Cerebellar nuclear complex (tissue), 1 donor: Measurements from ENCODE around the gene SCRN2.

Experiments
- DNase-seq, 2 experiments: peaks; one replicate each; lab custom pipeline; 2025; lab: John Stamatoyannopoulos, UW

The SCRN2 gene

DNA sequence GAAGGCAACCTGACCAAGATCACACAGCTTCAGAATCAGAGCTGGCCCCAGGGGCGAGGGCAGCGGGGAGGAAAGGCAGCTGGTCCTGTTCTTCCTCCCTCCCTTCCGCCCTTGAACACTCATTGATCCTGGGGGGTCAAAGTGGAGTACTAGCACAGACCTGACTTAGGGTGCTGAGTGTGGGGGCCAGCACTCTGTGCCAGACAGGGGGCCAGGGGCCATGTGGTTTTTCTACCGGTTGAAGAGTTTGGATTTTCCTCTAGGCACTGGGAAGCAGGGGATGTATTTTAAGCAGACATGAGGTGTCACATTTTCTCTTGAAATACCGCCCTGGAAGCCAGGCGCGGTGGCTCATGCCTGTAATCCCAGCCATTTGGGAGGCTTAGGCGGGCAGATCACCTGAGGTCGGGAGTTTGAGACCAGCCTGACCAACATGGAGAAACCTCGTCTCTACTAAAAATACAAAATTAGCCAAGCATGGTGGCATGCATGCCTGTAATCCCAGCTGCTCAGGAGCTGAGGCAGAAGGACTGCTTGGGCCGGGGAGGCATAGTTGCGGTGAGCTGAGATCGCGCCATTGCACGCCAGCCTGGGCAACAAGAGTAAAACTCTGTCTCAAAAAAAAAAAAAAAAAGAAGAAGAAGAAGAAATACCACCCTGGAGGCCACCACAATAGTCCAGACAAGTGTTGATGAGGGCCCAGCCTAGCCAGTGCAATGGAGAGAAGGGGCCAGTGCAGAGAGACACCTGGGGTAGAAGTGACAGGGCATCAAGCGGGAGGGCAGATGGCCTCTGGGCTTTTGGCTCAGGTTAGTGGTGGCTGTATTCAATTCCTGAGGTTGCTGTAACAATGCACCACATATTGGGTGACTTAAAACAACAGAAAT lies 34.8 kb downstream of the SCRN2 start:
- DNase-seq, result no peak

DNA sequence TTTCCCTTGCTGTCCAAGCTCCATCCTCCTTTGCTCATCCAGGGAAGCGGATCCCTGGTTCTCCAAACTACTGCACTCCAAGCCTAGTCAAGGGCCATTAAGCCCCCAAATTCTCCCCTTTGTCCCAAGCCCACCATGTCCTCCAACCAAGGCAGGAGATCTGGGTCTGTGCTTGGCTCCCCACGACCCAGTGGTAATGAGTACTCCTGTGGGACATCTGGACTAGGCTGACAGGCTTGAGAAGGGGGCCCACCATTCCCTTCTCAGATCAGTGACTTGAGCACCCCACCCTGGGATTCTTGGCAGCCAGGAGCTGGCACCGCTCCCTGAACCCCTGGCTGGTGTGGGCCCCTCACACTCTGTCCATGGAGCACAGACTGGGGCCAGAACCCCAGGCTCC lies 36.6 kb downstream of the SCRN2 start:
- no peak for DNase-seq

DNA sequence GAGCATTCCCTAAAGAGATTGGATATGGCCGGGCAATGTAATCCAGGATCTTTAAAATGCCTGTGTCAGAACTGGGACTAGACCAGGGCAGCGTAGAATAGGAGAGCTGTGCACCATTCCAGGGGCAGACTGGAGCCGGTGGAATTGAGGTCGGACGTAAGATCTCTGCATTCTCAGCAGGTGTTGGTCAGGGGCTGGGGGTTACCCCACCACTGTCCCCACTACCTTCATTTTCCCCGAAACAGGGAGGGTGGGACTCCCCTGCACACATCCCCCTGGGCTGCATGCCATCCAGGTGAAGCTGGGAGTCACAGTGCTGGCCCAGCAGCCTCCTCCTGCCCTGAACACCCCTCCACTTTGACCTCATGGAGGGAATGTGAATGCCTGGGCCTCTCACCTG lies 37.3 kb downstream of the SCRN2 start:
- DNase-seq, result no peak

DNA sequence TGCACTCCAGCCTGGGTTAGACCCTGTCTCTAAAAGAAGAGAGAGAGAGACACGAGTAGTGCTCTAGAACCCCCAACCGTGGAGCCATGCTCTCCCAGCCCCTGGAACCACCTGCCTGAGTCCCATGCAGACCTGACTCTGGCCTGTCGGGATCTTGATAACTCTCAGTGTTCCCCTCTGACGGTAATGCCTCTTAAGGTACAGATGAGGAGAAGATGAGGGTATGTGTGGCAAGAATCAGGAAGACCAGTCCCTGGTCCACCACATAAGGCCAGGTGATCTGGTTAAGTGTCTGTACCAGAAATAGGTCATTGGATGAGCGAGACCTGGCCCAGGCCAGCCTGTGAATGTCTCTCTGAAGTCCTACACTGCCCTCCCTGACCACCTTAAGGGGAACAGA lies 37.9 kb downstream of the SCRN2 start:
- DNase-seq, result no peak

DNA sequence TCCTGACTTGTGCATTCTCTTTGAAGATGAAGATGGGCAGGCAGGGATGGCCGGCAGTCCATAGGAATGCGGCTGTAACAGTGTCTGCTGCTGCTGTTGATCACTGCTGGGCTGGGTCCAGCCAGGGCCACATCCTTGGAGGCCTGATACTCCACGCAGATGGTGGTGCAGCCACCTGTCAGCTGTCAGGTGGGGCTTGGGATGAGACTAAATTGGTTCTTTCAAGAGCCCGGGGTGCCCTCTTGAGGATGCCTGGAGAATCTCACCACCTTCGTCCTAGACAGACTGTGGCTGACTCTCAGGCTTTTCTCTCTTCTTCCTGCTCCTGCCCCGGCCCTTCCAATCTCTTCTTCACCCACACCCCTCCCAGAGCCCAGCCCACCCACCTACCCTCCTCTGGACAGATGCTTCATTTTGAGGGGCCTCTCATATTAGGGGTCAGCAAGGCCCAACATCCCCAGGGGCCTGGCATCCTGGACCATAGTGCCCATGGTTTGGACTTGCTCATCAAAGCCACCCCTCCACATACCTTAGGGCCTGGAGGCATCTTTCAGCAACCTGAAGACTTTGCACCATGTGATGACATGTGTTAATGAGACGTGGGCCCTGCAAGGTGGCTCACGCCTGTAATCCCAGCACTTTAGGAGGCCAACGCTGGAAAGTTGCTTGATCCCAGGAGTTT lies 38.6 kb downstream of the SCRN2 start:
- DNase-seq, result no peak

DNA sequence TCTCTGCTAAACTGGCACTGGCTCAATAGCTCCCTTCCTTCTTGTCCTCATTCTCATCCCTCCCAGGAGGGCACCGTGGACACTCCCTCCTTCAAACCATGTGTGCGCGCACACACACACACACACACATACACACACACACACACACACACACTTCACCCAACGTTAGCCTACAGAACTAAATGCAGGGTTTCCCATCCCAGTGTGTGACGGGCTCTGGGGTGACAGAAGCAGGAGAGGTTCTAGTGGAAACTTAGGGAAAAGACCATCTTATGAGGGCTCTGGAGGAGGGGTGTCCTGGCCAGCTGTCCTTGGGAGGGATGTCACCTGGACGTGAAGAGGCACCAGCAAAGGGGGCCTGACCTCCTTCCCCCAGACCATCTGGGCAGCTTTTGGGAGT lies 39.2 kb downstream of the SCRN2 start:
- DNase-seq, result no peak

DNA sequence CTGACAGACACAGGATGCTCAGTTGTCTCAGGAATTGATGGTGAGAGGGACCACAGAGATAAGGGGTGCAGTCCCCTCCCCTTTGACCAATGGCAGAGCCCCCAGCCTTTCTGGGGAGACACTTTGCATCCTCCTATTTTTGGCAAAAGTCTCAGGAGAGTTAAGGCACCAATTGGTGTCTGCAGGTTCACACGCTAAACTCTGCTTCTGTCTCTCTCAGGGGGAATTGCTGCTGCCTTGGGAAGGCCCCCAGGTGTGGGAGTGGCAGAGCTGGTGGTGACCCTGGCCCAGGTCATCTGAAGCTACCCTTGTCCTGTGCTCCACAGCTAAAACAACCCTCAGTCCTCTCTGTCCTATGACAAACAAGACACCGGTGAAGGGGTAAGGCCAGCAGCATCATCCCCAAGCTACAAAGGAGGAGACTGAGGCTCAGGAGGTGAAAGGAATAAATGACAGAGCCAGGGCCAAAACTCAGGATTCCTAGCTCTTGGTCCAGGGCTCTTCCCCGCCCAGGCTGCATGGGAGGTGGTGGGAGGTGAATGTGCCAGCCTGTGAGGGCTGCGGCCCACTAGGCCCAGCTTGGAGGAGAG lies 39.8 kb downstream of the SCRN2 start:
- DNase-seq, result no peak

DNA sequence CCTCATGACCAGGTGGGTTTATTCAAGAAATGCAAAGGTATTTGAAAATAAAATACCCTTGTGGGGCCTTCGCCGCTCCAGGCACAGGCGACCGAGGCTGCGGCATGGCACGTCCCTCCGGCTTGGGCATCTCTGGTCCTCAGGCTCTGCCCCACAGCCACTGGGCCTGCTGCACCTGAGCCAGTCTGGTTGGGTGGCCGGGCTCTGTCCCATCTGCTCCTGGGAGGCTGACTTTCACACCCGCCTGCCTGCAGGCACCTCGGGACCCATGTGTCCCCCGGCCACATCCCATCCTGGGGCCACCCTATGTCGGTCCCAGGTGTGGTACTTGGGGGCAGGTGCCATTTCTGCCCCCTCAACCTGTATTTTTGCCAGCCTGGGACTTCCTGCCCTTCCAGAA lies 40.4 kb downstream of the SCRN2 start:
- DNase-seq, result no peak

DNA sequence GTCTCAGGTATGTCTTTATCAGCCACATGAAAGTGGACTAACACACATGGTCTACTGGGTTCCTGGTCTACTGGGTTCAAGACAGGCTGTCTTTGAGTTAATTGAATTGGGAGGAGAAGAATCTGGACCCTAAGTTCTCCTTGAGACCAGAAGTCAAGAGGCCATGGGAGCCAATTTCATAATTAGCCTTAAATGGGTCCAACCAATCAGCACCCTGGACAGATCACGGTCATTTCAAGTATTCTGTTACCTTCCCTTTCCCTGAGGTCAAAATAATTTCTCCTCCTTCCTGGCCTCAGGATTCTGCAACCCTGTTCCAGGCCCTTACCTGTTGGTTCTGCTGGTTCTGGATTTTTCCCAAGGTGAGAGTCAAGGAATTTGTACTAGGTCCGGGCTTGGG lies 43.3 kb downstream of the SCRN2 start:
- no peak for DNase-seq

DNA sequence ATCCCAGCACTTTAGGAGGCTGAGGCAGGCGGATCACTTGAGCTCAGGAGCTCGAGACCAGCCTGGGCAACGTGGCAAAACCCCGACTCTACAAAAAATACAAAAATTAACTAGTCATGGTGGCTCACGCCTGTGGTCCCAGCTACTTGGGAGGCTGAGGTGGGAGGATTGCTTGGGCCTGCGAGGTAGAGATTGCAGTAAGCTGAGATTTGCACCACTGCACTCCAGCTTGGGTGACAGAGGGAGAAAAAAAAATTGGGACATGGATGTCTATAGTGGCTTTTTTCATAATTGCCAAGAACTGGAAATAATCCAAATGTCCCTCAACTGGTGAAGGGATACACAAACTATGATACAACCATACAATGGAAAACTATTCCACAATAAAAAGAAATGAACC lies 48.1 kb downstream of the SCRN2 start:
- DNase-seq, result no peak

DNA sequence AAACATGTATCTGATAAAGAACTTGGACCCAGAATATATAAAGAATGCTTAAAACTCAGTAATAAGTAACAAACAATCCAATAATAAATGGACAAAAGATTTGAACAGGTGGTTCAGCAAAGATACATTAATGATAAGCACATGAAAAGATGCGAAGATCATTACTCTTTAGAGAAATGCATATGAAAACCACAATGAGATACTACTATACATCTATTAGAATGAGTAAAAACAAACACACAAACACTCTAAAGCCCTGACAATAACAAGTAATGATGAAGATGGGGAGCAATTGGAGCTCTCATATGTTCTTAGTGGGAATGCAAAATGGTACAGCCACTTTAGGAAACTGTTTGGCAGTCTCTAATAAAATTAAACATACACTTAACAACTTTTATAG lies 48.6 kb downstream of the SCRN2 start:
- DNase-seq, result no peak

DNA sequence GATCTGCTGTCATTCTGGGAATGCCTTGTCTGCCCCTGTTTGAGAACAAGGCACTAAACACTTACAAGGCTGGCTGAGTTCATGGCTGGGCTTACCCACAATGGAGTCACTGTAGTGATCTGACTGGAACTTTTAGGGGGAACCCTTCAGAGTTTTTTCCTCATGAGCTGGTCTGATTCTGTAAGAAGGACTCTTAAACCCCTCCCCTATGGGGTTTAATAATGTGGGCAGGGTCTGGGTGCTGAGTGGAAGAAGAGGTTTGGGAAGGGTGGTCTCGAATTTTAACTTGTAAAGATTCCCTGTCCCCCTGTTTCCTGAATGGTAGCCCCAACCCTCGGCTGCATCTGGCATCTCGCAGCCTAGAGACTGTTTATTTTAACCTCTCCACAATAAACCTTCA lies 50.0 kb downstream of the SCRN2 start:
- no peak for DNase-seq

DNA sequence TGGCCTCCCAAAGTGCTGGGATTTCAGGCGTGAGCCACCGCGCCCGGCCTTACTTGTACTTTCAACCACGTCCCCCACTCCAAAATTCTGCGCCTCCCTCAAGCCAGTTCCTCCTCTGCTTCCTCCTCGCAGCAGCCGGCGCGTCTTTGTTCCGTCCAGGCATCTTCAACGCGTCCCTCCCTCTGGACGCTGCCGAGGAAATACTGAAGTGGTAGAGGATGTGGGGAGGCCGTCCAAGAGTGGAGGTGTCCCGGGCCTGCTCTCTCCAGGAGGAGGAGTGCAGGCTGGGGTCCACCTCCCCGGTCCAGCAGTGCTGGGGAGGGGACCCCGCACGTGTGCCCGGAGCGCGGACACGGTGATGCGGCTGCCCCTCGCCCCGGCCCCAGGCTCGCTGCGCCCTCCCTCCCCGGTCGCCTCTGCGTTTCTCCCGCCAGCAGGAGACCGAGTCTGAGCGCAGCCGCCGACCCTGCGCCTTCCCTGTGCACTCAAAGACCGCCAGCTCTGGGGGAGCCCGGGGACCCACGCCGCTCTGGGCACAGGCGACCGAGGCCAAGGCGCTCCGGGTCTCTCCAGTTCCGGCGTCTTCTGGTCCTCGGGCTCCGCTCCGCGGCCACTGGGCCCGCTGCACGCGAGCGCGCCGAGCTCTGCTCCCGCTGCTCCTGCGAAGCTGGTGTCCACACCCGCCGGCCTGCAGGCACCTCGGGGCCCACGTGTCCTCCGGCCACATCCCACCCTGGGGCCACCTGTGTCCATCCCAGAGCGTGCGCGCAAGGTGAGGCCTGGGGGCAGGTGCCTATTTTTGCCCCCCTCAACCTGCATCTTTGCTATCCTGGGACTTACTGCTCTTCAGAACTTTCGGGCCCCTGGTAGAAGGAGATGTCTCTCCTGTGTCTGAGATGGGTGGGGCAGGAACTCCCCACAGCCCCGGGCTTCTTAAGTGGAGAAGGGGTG lies 51.2 kb downstream of the SCRN2 start:
- DNase-seq, result no peak
